Lower leg skin (tissue), 3 donors: ENCODE measurements around the gene KIAA0513.

ENCODE experiments used
- POLR2A ChIP-seq, 2 donors: fragments of 450-650 bp; IDR thresholded peaks; one replicate each; pipeline ENCODE4 v1.6.1; 2016 to 2017; ENCODE audit warnings: antibody characterized with exemption in 2 of 2, mild to moderate bottlenecking in 1 of 2, moderate library complexity in 1 of 2
- TF ChIP-seq, protein P1 (sequence below), 3 donors: fragments of 450-650 bp; IDR thresholded peaks; one replicate each; pipeline ENCODE4 v1.5.1; 2016; ENCODE audit warnings: antibody characterized with exemption in 3 of 3, mild to moderate bottlenecking in 3 of 3, moderate library complexity in 2 of 3

DNA sequence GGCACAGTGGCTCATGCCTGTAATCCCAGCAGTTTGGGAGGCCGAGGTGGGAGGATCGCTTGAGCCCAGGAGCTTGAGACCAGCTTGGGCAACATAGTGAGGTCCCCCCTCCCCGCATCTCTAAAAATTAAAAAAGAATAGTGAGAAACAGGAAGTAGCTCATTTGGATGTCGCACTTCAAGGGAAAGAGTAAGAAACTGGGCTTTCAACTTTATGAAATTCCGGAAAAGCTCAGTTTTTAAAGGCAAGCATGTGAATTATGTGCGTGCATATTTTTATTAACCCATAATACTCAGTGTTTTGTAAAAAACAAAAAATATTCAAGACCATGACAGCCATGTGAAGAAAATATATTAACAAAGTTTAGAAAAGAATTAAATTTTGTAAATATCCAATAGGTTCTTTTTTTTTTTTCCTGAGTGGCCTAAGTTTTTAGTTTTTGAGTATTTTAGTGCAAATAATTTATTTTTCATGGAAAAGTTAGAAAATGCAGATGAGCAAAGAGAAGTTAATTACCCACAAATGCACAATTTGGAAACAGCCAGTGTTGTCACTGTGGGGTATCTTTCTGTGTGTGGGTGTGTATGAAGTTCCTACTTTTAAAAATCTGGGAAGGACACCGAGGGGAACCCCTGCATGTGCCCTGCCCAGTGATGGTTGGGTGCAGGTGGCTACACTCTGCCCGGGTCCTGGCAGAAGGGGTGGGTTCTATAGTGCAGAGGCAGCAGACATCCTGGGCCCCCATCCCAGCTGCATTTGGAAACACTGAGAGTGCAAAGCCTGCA lies 44.7 kb downstream of the KIAA0513 start:
- TF ChIP-seq, protein P1, sequence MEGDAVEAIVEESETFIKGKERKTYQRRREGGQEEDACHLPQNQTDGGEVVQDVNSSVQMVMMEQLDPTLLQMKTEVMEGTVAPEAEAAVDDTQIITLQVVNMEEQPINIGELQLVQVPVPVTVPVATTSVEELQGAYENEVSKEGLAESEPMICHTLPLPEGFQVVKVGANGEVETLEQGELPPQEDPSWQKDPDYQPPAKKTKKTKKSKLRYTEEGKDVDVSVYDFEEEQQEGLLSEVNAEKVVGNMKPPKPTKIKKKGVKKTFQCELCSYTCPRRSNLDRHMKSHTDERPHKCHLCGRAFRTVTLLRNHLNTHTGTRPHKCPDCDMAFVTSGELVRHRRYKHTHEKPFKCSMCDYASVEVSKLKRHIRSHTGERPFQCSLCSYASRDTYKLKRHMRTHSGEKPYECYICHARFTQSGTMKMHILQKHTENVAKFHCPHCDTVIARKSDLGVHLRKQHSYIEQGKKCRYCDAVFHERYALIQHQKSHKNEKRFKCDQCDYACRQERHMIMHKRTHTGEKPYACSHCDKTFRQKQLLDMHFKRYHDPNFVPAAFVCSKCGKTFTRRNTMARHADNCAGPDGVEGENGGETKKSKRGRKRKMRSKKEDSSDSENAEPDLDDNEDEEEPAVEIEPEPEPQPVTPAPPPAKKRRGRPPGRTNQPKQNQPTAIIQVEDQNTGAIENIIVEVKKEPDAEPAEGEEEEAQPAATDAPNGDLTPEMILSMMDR (IDR thresholded peaks at IDR 0.05): no peak
- no peak for TF ChIP-seq POLR2A (IDR thresholded peaks at IDR 0.05)
